ENCODE results near the gene SH2D4B.

DNA sequence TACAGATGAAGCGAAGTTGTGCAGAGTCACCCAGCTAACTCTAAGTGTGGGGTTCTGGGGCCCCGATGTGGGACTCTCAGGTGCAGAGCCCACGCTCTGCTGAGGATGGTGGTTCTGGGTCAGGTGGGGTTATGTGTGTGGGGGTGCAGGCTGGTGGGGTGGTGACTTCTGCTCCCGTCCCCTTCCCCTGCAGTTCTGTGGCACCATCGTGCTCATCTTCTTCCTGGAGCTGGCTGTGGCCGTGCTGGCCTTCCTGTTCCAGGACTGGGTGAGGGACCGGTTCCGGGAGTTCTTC, 28.6 kb upstream of the SH2D4B start:
- TF ChIP-seq, protein P1, sequence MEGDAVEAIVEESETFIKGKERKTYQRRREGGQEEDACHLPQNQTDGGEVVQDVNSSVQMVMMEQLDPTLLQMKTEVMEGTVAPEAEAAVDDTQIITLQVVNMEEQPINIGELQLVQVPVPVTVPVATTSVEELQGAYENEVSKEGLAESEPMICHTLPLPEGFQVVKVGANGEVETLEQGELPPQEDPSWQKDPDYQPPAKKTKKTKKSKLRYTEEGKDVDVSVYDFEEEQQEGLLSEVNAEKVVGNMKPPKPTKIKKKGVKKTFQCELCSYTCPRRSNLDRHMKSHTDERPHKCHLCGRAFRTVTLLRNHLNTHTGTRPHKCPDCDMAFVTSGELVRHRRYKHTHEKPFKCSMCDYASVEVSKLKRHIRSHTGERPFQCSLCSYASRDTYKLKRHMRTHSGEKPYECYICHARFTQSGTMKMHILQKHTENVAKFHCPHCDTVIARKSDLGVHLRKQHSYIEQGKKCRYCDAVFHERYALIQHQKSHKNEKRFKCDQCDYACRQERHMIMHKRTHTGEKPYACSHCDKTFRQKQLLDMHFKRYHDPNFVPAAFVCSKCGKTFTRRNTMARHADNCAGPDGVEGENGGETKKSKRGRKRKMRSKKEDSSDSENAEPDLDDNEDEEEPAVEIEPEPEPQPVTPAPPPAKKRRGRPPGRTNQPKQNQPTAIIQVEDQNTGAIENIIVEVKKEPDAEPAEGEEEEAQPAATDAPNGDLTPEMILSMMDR (IDR thresholded peaks at IDR 0.05), result no peak
- no peak for TF ChIP-seq POLR2A (IDR thresholded peaks at IDR 0.05)
